ENCODE measurements around the gene SHFL.

SHFL gene

DNA sequence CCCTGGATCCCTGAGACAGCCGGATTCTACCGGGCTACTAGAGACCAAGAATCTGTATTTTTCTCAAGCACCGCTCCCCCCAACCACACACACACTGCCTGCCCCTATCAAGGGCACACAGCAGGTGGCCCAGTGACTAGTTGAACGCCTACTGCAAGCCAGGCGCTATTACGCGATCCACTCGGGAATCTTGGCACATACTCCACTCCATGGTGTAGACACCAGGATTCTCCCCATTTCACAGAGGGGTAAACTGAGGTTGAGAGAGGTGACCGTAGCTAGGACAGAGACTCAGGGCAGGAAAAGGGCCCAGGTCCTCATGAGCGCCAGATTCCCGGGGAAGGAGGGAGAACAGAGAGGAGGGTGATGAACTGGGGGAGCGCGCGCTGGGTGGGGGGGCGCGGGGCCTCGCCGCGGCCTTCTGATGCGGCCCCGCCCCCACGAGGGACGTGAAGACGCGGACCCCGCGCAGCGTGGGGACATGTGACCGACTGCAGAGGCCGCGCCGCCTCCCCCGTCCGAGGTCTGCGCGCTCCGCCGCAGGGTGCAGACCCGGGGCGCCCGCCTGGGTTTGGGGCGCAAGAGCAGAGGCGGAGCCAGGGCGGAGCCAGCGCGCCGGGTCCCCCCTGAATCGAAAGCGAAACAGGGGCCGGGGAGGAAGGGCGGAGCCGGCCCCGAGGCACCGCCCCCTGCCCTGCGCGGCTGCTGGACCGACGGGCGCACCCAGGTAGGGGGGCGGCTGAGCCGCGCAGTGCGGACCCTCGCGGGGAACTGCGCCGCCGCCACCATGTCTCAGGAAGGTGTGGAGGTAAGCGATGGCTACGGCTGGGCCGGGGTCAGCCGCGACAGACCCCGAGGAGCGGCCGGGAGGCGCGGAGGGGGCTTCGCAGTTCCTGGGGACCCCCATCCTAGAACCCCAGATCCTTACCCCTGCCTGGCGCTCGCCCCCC is at the start of gene SHFL:
Gene SHFL (plus strand): TSS at position 677 of the 950 bp plus-strand sequence. CDS start 111 bp downstream, at position 788.
- no peak for DNase-seq

GRCh38 chr19:10036601-10037071 is 49.5 kb upstream of the SHFL start:
- no peak for DNase-seq

DNA sequence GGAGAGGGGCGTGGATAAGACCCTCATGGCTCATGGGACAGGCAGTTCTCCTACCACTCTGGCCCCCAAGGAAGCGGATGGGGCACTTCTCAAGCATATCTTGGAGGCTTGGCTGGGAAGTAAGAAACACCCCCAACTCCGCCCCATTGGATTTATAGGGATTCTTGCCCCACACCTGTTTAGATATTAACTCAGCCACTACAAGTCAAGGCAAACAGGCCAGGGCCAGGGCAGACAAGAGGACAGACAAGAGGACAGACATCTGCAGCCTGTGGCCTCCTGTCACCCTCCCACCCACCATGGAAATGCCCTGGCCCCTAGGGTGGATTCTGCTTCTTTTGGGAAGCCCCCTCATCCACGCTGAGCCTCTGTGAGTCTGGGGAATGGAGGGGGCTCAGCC is 48.8 kb upstream of the SHFL start:
- DNase-seq = no peak

- no peak for DNase-seq
These were observed 48.3 kb upstream of the SHFL start for GRCh38 chr19:10037809-10038208.

DNA sequence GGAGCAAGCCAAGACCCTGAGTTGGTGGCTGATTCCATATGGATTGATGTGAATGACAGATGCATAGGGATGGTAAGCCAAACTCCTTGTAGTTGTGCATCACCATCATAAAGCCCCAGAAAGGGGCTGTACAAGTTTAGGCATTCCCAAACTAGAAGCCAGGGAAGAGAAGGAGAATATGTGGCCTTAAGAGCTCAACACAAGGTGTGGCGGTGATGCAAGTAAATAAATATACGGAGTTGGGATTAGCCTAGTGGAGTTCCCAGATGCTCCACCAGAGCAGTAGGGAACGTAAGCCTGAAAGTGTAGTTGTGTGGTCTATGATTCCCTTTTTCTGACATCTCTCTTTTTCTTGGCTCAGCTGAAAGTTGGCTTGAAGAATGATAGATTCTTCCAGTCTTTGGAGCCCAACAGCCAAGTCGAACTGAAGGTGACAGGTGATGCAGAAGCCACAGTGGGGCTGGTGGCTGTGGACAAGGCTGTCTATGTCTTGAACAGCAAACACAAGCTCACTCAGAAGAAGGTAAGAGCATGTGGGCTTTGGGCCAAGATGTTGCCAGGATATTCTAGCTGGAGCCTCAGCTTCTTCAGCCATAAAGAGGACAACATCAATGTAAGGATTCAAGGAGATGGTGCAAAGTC is 42.7 kb upstream of the SHFL start:
- DNase-seq = no peak

DNA sequence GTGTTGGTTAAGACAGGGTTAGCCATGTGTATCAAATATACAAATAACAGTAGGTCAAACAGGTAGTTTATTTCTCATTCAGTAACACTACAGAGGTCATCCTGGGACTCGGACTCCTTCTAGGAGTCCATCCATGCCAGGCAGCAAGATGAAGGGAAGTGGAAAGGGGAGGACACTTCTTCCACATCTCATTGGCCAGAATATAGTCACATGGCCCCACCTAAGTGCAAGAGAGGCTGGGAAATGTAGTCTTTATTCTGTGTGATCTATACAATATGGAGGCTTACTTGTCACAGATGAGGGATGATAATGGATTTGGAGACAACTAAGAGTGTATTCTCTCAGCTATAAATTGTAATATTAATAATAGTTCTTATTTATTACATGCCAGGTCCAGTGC is 41.7 kb upstream of the SHFL start:
- no peak for DNase-seq

DNA sequence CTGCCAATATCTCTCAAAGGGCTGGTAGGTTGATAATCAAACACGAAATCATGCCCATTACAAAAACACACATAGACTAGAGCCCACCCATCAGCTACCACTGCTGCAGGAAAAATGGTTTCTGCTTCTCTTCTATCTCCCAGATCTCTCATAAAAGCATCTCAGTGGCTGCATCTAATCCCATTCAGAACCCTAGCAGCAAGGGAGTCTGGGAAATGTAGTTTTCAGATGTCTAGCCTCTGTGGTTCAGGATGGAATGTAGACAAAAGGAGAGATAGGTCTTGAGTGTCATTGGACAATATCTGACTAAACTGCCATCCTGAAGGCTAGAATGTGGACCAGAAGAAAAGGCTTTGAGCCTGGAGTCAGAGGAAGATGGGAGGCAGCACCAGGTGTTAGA is 40.7 kb upstream of the SHFL start:
- DNase-seq = no peak

- no peak for DNase-seq
These were observed 36.5 kb upstream of the SHFL start for GRCh38 chr19:10049626-10050025.

- DNase-seq = no peak
These were observed 33.3 kb upstream of the SHFL start for GRCh38 chr19:10052602-10053360.

DNA sequence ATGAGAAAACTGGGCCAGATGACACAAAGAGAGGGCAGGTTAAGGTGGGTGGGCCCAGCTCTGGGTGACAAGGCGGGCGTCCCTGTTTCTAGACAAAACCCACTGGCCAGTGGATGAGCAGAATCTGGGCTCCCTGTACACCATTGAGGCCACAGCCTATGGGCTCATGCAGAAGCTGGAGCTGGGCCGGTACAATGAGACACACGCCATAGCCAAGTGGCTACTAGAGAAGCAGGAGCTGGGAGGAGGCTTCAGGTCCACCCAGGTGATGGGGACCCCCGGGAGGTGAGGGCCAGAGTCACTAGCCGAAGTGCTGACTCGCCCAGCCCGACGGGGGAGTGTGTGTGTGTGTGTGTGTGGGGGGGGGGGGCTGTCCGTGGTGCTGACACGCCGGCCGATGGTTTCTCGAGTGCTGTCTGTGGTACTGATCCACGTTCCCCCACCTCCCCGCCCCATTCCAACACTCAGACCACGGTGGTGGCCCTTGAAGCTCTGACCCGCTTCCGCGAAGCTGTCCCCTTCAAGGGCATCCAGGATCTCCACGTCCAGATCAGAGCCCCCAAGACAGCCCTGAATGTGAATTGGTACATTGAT is 24.3 kb upstream of the SHFL start:
- no peak for DNase-seq

DNA sequence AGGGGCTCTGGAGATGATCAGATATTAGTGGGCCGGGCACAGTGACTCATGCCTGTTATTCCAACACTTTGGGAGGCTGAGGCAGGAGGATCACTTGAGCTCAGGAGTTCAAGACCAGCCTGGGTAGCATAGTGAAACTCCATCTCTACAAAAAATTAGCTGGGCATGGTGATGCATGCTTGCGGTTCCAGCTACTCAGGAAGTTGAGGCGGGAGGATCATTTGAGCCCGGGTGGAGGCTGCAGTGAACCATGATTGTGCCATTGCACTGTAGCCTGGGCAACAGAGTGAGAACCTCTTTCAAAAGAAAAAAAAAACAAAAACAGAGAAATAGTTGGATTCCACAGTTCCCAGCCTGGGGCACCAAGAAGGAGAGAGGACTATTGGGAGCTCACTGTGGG is 17.9 kb upstream of the SHFL start:
- DNase-seq = no peak

GRCh38 chr19:10069046-10069445 is 17.1 kb upstream of the SHFL start:
- DNase-seq = no peak

- no peak for DNase-seq
These were observed 15.2 kb upstream of the SHFL start for GRCh38 chr19:10070730-10071446.

GRCh38 chr19:10074153-10074552 is 12.0 kb upstream of the SHFL start:
- no peak for DNase-seq

- no peak for DNase-seq
These were observed 9.6 kb upstream of the SHFL start for GRCh38 chr19:10076535-10076934.

- DNase-seq = no peak
These were observed 7.8 kb upstream of the SHFL start for GRCh38 chr19:10078329-10078728.

GRCh38 chr19:10079031-10079453 is 7.1 kb upstream of the SHFL start:
- DNase-seq = no peak

- DNase-seq = no peak
These were observed 2.2 kb upstream of the SHFL start for GRCh38 chr19:10083911-10084310.

GRCh38 chr19:10084803-10085202 is 1.3 kb upstream of the SHFL start:
- no peak for DNase-seq

GRCh38 chr19:10086591-10087192 is 575 bp downstream of the SHFL start:
- no peak for DNase-seq

GRCh38 chr19:10087296-10088061 is 1.4 kb downstream of the SHFL start:
- no peak for DNase-seq

Measured in NCI-H1417 treated with DMSO at 0.1 percent for 48 hours (cell line).